Keratinocyte (primary cell): Measurements from ENCODE around the gene ARHGAP32. TPM values are rescaled to one million over a fixed set of nuclear protein-coding genes. Genes with fewer than 3 reads are reported as not detected.

Experiments used
- DNase-seq: peaks from one replicate; pipeline ENCODE4 v3.0.0-alpha.2; 2011; ENCODE audit warnings: low read depth, missing footprints, low spot score
- FAIRE-seq: peaks from 2 replicates; lab custom pipeline; 2011; peaks lifted over from hg19 to GRCh38; lab: Jason Lieb, UNC
- H2AFZ ChIP-seq: 2 replicates; pipeline ENCODE4 v1.6.0; 2012; ENCODE audit warnings: low read length, control low read depth, inconsistent platforms; ENCODE audit not compliant: control insufficient read depth
- H3K27ac ChIP-seq: 2 replicates; pipeline ENCODE4 v1.5.1; 2011; ENCODE audit warnings: low read length; ENCODE audit not compliant: control insufficient read depth, insufficient read depth
- H3K27me3 ChIP-seq: 3 replicates; pipeline ENCODE4 v1.6.0; 2011; ENCODE audit warnings: low read length; ENCODE audit not compliant: control insufficient read depth, insufficient read depth; ENCODE audit errors: extremely low read depth
- H3K36me3 ChIP-seq, 2 experiments: 2 replicates in 1 of 2; 3 replicates in 1 of 2; pipeline ENCODE4 v1.5.1; 2011; ENCODE audit warnings: low read length in 2 of 2, mild to moderate bottlenecking in 1 of 2; ENCODE audit not compliant: control insufficient read depth in 2 of 2, insufficient read depth in 2 of 2; ENCODE audit errors: extremely low read depth in 1 of 2
- H3K4me1 ChIP-seq: 3 replicates; pipeline ENCODE4 v1.5.1; 2011; ENCODE audit warnings: low read length; ENCODE audit not compliant: control insufficient read depth, insufficient read depth; ENCODE audit errors: extremely low read depth
- H3K4me2 ChIP-seq: 3 replicates; pipeline ENCODE4 v1.6.0; 2011; ENCODE audit warnings: low read depth, low read length; ENCODE audit not compliant: control insufficient read depth, insufficient read depth; ENCODE audit errors: extremely low read depth
- H3K4me3 ChIP-seq, 3 experiments: fragments of 200-600 bp in 1 of 3; sonication (generic) in 1 of 3; 2 replicates in 2 of 3; 3 replicates in 1 of 3; pipeline ENCODE4 v1.5.1; 2011 to 2016; ENCODE audit warnings: low read length in 3 of 3, mild to moderate bottlenecking in 3 of 3, control low read depth in 2 of 3, inconsistent platforms in 1 of 3, low read depth in 1 of 3, mixed read lengths in 1 of 3, mixed run types in 1 of 3, moderate library complexity in 1 of 3; ENCODE audit not compliant: control insufficient read depth in 2 of 3, insufficient read depth in 2 of 3; ENCODE audit errors: extremely low read depth in 1 of 3
- H3K79me2 ChIP-seq: 2 replicates; pipeline ENCODE4 v1.6.0; 2012; ENCODE audit warnings: low read length; ENCODE audit not compliant: control insufficient read depth, insufficient read depth
- H3K9ac ChIP-seq: 3 replicates; pipeline ENCODE4 v1.6.0; 2011; ENCODE audit warnings: low read length; ENCODE audit not compliant: control insufficient read depth, insufficient read depth; ENCODE audit errors: extremely low read depth
- H3K9me1 ChIP-seq: 3 replicates; pipeline ENCODE4 v1.6.0; 2011; ENCODE audit warnings: low read length; ENCODE audit not compliant: control insufficient read depth, insufficient read depth; ENCODE audit errors: extremely low read depth
- H3K9me3 ChIP-seq: 2 replicates; pipeline ENCODE4 v1.5.1; 2012; ENCODE audit warnings: low read depth, low read length; ENCODE audit not compliant: control insufficient read depth
- H4K20me1 ChIP-seq: 3 replicates; pipeline ENCODE4 v1.6.0; 2011; ENCODE audit warnings: low read length; ENCODE audit not compliant: control insufficient read depth, insufficient read depth; ENCODE audit errors: extremely low read depth
- EZH2 ChIP-seq: IDR thresholded peaks from one replicate; pipeline ENCODE4 v1.6.1; 2012; ENCODE audit warnings: inconsistent platforms, mild to moderate bottlenecking, low read length, moderate library complexity
- dilution Hi-C: fragments of 300-500 bp; cut with MboI; formaldehyde crosslinking; loops from one replicate; pipeline ENCODE4 v1.7.0; 2020; ENCODE audit warnings: low sequenced_read_pairs; ENCODE audit not compliant: extremely low pct_ligation_motif_present
- polyA plus RNA-seq, 5 experiments: library from polyadenylated mRNA; depleted of rRNA in 3 of 5; stranded (reverse) in 3 of 5; stranded (forward) in 1 of 5; unstranded in 1 of 5; fragments of >200 nt; gene quantifications; 1 replicate in 1 of 5; 2 replicates in 3 of 5; 3 replicates in 1 of 5; pipeline versions ENCODE4 v1.2.1 to v1.2.3, GENCODE V29; 2011 to 2012; ENCODE audit warnings: missing spikeins in 2 of 5, low read depth in 1 of 5, low replicate concordance in 1 of 5
- TF ChIP-seq, protein P1 (sequence below), 3 experiments: IDR thresholded peaks in 1 of 3; conservative IDR thresholded peaks in 1 of 3; optimal IDR thresholded peaks in 1 of 3; 2 replicates in 2 of 3; 3 replicates in 1 of 3; pipeline versions ENCODE3 to v1.5.1; 2011; ENCODE audit warnings: low read length in 3 of 3, mild to moderate bottlenecking in 3 of 3, moderate library complexity in 2 of 3, control low read depth in 1 of 3, inconsistent platforms in 1 of 3; ENCODE audit not compliant: insufficient read depth in 2 of 3; ENCODE audit errors: extremely low read depth in 1 of 3

Gene ARHGAP32
- polyA plus RNA-seq, 1 donor (not counting 4 experiments of a cell fraction or from before 2014, with no cell fraction given) = 10.8 TPM

DNA sequence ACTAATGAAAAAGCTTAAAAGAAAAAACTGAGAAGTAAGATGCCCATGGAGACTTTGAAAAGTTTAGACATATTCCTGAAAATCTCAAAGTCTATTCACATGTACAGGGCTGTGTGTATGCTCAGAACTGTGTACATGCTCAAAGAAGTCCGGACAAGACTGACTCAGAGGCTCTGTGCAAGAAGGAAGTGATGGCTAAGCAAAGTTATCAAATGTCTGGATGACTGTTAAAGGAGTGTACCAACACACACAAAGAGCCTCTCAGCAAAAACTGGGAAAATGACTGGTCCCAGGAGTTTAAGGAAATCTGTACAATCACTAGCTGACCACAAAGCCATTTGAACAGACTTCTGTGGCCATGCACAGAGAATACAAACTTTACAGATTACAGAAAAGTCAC lies 33.1 kb upstream of the ARHGAP32 start:
- DNase-seq (no peak), FAIRE-seq (peak; percentile 80)
- H3K9me1 ChIP-seq = no peaks in the 10 kb centered on the region
- no peaks in the 10 kb centered on the region for H3K36me3 ChIP-seq
- H3K27ac ChIP-seq = no peak overlapping the region
- H3K27me3 ChIP-seq = no peaks in the 10 kb centered on the region
- no peak overlapping the region for H3K9ac ChIP-seq
- H3K9me3 ChIP-seq = no peaks in the 10 kb centered on the region
- no peaks in the 10 kb centered on the region for H4K20me1 ChIP-seq
- H3K79me2 ChIP-seq = peaks cover 4% of the 10 kb centered on the region
- no peak for TF ChIP-seq EZH2
- TF ChIP-seq, protein P1, sequence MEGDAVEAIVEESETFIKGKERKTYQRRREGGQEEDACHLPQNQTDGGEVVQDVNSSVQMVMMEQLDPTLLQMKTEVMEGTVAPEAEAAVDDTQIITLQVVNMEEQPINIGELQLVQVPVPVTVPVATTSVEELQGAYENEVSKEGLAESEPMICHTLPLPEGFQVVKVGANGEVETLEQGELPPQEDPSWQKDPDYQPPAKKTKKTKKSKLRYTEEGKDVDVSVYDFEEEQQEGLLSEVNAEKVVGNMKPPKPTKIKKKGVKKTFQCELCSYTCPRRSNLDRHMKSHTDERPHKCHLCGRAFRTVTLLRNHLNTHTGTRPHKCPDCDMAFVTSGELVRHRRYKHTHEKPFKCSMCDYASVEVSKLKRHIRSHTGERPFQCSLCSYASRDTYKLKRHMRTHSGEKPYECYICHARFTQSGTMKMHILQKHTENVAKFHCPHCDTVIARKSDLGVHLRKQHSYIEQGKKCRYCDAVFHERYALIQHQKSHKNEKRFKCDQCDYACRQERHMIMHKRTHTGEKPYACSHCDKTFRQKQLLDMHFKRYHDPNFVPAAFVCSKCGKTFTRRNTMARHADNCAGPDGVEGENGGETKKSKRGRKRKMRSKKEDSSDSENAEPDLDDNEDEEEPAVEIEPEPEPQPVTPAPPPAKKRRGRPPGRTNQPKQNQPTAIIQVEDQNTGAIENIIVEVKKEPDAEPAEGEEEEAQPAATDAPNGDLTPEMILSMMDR (optimal IDR thresholded peaks at IDR 0.05 in 1 of 3, IDR thresholded peaks at IDR 0.05 in 1 of 3, conservative IDR thresholded peaks at IDR 0.05 in 1 of 3; ENCODE audit: extremely low read depth in 1 of 3, insufficient read depth in 2 of 3, low read length in 3 of 3) = no peak
- H2AFZ ChIP-seq = no peak overlapping the region
- dilution Hi-C loops = no loop called here
- H3K4me3 ChIP-seq = no peak overlapping the region
- H3K4me1 ChIP-seq = peaks cover 16% of the 10 kb centered on the region
- no peak overlapping the region for H3K4me2 ChIP-seq

DNA sequence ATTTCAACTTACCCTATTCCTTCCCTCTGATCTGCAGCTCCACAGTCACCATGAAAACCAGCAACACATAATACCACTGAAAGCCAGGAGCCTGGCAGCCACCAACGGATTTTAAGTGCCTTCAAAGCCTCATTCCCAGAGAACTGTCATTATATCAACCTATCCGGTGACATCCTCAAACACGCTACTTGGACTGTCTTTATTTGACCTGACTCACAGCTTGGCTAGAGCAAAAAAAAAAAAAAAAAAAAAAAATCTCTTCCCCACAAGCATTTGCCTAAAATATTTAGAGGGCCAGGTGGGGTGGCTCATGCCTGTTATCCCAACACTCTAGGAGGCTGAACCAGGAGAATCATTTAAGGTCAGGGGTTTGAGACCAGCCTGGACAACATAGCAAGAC lies 32.4 kb upstream of the ARHGAP32 start:
- TF ChIP-seq EZH2 = no peak
- Histone ChIP-seq H3K4me3 (no peak overlapping the region), H3K9ac (no peak overlapping the region), H3K9me3 (no peaks in the 10 kb centered on the region), H3K27me3 (no peaks in the 10 kb centered on the region), H3K4me1 (peaks cover 16% of the 10 kb centered on the region), H3K4me2 (no peak overlapping the region), H4K20me1 (no peaks in the 10 kb centered on the region), H3K36me3 (no peaks in the 10 kb centered on the region), H3K27ac (no peak overlapping the region), H3K79me2 (peaks cover 4% of the 10 kb centered on the region), H2AFZ (no peak overlapping the region), H3K9me1 (no peaks in the 10 kb centered on the region)
- no peak for DNase-seq
- dilution Hi-C loops = no loop called here
- FAIRE-seq = no peak

DNA sequence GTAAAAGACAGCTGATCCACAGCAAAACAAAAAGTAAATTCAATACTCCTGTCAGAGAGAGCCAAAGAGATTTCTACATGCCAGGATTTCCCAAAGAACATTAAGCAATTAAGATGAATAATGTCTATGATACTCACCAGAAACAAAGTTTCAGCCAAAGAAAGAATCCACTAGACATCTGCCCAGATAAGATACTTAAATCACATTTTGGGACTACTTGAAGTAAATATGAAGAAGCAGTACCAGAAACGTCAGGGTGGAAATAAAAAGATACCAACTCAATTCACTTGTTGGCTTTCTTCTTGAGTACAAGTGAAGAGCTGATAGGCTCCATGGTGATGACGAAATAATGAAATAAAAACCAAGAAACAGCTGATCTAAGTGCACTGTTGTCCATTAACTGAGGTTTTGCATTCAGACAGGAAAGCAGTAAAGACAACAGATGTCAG lies 31.6 kb upstream of the ARHGAP32 start:
- peaks cover 16% of the 10 kb centered on the region for H3K4me1 ChIP-seq
- H3K9ac ChIP-seq = no peak overlapping the region
- no peaks in the 10 kb centered on the region for H3K9me1 ChIP-seq
- H2AFZ ChIP-seq = no peak overlapping the region
- dilution Hi-C loops = no loop called here
- H3K9me3 ChIP-seq = no peaks in the 10 kb centered on the region
- no peak overlapping the region for H3K27ac ChIP-seq
- DNase-seq (no peak), FAIRE-seq (no peak)
- no peaks in the 10 kb centered on the region for H4K20me1 ChIP-seq
- H3K36me3 ChIP-seq = no peaks in the 10 kb centered on the region
- no peaks in the 10 kb centered on the region for H3K27me3 ChIP-seq
- H3K4me3 ChIP-seq = no peak overlapping the region
- H3K4me2 ChIP-seq = no peak overlapping the region
- TF ChIP-seq, protein P1 (optimal IDR thresholded peaks at IDR 0.05 in 1 of 3, IDR thresholded peaks at IDR 0.05 in 1 of 3, conservative IDR thresholded peaks at IDR 0.05 in 1 of 3; ENCODE audit: extremely low read depth in 1 of 3, insufficient read depth in 2 of 3, low read length in 3 of 3) = no peak
- TF ChIP-seq EZH2 = no peak
- H3K79me2 ChIP-seq = peaks cover 4% of the 10 kb centered on the region
